ENCODE results near the gene LRP8.

Gene LRP8

DNA sequence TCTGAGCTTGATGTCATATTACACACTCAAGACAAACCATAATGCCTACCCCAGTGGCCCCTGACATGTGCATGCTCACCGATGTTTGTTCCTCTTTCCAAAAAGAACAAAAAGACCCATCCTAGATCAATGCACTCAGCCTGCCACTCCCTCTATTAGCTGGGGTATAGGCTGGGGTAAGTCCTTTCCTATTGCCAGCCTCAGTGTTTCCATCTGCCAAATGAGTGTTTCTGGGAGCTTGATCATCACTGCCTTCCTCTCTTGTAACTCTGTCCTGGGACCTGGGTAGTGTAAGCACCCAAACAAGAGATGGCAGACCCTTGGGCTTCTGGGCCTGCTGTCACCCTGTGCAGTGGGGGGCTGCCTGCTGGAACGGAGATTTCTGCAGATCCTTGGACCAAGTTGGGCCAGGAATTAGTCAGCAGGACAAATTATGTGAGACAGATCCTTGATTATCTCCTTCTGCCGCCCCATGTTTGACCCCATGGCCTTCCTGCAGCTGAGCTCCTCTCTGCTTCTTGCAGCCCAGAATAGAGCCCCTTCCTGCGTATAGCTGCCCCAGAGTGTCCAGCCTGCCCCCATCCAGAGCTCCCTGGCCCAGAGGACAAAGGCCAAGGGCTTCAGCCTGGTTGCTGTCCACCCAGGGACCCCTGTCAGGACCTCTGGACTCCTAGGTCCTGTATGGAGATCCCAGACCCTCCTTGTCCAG is 31.5 kb upstream of the LRP8 start:
- no peak for FAIRE-seq

DNA sequence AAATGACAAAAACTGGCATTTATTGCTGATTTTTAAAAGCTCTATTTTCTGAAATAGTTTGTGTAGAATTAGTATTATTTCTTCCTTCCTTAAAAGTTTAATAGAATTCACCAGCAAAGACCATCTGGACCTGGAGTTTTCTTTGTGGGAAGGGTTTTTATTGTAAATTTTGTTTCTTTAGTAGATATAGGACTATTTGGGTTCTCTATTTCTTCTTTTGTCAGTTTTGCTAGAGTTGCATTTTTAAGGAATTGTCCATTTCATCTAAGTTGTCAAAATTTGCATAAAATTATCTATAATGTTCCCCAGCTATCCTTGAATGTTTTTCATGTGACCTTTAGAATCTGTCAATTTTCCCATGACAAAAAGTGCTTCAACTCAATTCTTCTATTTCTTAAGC is 28.8 kb upstream of the LRP8 start:
- FAIRE-seq, result no peak

DNA sequence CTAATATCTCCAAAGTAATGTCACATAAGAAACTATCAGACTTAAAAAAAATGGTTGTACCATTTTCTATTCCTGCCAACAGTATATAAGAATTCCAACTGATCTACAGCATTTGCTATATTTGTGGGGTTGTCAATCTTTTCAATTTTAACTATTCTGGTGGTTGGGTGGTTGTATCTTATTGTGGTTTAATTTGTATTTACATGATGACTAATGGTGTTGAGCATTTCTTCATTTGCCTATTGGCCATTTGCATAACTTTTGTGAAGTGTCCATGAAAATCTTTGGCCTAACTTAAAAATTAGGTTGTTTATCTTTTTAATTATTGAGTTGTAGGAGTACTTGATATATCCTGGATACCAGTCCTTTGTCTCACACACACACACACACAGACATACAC is 26.2 kb upstream of the LRP8 start:
- no peak for FAIRE-seq

DNA sequence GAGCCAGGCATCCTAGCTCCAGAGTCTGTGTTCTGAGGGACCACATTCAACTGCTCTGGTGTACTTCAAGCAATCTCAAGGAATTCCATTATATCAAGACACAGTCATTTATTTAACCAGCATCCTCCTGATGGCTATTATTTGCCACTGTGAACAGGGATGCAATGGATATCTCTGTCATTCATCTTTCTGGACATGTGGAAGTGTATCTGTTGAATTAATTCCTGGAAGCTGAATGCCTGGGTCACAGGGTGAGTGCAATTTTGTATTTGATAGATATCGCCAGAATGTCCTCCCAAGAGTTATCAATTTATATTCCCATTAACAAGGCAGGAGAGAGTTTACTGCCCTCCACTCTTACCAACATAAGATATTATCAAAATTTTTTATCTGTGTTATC is 24.7 kb upstream of the LRP8 start:
- no peak for FAIRE-seq

DNA sequence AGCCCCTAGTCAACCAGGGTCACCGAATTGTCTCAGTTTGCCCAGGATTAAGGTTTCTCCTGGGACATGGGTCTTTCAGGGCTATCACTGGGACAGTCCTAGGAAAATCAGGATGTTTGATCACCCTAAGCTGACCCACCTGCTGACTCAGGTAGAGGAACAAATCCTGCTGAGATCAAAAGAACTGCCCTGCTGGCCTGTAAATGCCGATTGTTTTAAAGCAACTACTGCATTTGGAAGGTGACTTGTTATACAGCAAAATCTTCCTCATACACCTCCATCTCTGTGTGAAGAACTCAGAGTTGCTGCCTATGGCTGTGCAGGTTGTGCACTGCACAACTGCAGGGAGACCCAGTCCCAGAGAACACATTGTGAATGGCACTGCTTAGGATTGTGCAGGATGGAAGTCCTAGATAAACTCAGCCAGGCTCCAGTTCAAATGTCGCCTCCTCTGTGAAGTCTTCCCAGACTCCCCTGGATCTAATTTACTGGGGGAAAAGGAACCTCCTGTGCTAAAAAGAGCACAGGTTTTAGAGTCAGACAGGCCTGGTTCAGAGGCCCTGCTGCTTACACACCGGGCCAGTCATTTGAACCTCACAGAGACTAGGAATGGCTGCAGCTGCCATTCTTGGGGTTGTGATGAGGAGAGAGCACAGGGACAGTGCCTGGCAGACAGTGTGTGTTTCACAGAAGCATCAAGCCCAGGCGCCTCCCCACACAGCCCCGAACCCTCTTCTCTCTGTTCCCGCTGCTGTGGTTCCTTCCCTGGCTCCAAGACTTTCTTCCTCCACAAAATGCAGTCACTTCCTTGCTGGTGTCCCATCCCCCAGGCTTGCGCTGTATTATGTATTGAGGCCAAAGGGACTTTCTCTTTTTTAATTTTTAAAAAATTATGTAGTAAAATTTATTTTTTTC is 23.2 kb upstream of the LRP8 start:
- no peak for FAIRE-seq

DNA sequence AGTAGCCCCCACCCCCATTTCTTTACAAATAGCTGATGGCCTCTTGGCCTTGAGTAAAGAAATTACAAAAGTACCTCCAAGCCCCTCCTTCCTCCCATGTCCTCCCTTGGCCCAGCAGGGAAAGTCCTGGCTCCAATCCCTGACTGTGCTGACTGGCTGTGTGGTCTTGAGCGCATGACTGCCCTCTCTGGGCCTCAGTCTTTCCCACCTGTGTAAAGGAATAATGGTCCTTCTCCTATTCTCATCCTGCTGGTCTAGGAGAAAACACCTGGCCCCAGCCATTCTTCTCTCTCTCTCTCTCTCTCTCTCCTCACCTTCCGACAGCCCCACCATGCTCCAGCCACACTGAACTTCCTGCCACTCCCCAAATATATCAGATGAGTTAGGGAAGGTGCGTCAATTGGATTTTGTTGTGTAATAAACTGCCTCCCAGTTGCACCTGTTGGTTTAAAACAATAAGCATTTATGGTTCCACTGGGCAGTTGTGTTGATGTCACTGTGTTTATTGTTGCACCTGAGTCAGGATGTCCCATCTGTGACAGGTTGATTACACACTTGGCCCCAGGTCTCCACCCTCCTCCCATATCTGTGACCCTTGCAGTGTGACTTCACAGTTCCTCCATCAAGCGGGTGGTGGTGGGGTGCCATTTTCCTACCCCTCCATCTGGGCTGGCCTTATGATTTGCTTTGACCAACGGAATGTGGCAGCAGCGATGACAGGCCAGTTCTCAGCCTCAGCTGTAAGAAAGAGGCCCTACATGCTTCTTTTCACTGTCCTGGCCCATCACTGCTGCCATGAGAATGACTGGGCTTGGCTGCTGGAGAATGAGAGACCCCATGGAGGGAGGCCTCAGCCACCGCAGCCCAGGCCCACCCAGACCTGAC is 22.3 kb upstream of the LRP8 start:
- no peak for FAIRE-seq

DNA sequence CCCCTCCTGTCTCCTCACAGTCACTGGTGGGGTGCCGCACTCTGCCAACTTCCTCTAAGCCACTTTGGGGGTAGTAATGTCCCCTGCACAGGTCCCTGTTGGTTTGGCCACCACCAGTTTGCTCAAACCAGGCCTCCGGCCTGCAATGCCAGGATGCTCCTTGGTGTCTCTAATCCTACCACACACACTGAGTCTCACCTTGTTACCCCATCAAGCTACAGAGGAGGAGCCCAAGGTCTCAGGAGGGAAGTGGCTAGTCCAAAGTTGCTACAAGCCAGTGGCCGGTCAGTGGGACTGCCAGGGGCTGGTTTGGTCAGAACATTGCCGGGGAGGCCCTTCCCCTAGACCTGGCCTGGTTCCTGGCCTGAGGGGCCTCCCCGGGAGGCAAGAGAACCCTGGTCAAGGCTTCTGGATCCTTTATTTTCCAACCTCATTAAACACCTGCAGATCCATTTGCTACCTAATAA is 21.5 kb upstream of the LRP8 start:
- FAIRE-seq, result no peak

DNA sequence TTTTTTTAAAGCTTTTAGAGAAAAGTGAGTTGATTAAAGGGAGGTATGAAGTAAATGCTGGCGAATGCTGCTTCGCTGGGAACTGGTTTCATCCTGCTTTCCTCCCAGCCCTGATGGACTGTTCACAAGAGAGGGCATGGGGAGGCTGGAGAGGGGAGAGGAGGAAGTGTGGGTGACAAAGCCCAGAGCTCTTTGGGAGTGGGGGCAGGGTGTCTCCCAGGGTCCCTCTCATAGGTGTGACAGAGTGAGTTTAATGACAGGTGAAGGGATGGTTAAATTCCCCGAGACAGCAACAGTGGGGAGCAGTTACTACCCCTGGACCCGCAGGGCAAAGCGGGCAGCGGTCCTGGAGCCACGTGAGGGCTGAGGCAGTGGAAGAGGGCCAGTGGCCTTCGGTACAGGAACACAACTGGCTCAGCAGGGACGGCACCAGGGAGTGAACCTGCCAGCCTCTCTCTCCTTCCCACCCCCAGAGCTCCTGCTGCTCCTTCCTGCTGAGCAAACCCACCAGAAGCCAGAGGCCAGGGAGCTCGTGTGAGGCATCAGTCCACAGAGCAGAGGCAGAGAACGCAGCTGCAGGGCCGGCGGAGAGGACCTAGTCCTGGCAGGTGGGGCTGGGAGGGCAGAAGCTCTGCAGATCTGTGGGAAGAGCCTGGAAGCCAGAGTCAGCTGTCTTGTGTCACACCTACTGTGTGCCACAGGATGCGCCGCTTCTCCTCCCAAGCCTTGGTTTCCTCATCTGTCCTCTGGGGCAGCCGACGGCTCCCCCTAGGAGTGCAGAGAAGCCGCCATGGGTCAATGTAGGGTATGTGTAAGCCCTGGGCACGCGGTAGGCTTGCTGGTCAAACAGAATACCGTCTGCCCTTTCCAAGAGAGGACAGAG is 20.9 kb upstream of the LRP8 start:
- no peak for FAIRE-seq

DNA sequence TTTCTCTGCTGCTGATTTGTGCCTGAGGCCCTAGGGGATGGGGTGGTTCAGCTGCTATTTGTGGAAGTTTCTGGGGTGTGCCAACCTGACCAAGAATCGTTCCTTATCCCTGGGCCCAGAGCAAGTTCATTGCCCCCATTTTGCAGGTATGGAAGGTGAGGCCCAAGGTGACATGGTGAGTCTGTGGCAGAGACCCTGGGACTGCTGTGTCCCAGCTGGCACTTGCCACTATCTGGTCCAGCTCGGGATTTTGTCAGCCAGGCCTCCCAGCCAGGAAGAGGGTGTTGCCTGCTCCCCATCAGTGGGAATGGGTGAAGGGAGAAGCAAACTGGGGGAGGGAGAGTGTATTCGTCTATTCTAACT is 18.9 kb upstream of the LRP8 start:
- no peak for FAIRE-seq

DNA sequence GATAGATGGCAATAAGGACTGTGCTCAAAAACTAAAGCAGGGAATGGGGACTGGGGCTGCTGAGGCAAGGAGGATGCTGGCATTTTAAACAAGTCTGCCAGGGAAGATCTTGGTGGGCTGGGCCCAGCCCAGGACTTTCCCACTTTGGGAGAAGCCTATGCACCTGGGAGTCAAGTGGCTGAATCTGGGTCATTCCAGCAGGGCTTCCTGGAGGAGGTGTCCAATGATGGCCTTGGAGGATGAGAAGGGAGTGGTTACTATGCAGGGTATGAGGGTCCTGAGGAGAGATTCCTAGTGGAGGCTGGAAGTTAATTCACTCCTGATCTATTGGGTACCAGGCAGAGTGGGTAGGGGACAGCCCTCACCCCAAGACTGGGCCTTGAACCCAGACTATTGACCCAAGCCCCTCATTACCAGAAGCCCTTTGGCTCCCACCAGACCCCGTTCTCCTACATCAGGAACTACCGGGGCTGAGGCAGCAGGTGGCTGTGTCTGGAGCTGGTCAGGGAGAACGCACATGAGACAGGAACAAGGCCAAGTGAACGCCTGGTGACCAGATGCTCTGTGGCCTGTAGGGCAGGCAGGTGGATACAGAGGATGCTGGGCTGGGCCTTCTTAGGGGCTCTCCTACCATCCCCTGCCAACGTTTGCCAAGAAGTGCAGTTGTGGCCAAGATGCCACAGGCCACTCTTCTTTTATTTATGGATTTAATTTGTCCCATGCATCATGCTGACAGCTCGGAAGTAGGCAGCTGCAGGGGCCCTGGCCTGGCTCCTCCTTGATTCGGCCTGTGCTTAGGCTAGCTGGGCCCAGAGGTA is 18.3 kb upstream of the LRP8 start:
- no peak for FAIRE-seq

DNA sequence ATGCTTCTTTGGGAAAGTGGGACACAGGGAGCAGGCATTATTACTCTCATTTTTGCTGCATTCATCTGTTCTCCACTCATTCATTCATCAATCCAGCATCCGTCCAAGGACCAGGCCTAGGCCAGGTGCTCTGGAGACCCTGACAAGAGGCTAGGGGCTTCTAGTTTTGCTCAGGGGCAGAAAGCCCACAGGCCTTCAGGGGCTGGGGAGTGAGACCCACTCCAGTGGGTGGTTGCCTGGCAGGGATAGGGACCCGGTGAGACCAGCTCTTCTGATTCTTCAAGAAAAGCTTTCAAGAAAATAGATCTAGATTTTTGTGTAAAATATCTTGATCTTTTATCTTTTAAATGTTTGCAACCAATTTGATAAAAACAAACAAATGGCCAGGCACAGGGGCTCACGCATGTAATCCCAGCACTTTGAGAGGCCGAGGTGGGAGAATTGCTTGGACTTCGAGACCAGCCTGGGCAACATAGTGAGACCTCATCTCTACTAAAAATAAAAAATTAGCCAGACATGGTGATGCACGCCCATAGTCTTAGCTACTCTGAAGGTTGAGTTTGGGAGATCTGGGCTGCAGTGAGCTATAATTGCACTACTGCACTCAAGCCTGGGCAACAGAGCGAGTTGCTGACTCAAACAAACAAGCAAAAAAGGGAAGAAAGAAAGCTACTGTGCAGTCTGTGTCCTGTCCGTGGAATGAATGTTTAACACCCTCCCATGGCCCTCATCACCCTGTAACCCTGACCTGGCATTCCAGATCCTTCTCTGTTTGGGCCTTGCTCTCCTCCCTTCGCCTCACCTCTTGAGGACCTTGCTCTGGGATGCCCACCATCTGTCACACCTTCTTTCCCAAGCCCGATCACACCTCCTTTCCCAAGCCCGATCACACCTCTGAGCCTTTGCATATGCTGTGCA is 17.3 kb upstream of the LRP8 start:
- FAIRE-seq, result no peak

DNA sequence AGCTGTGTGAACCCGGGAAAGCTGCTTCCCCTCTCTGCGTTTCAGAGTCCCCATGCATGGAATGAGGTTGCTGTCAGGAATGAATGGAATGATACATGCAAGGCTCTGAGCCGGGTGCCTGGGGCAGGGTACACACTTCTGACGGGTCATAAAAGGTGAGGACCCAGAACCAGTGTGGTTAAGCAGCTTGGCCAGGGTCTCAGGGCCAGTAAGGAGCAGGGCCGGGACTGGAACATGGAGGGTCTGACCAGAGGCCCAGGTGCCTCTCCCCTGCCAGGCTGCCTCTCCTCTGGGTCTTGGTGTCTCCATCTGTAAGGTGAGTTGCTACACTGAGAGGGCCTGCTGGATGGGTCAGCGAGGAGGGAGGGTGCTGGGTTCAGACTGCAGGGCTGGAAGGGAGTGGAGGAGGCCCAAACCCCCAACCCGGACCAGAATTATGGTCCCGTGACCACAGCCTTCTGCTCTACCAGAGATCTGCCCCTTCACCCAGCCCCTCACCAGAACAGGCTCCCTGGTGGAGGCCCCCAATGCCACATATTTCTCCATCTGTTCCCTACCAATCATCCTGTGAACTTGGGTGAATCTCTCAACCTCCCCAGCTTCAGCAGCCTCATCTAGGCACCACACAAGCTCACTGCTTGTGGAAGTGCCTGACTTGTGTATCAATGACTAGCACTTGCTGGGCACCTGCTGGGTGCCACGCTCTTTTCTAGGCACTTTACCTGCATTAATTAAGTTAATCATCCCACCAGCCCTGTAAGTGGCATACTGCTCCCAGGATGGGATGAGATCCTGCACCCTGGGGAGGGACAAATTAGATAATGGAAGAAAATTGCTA is 16.2 kb upstream of the LRP8 start:
- FAIRE-seq, result no peak

DNA sequence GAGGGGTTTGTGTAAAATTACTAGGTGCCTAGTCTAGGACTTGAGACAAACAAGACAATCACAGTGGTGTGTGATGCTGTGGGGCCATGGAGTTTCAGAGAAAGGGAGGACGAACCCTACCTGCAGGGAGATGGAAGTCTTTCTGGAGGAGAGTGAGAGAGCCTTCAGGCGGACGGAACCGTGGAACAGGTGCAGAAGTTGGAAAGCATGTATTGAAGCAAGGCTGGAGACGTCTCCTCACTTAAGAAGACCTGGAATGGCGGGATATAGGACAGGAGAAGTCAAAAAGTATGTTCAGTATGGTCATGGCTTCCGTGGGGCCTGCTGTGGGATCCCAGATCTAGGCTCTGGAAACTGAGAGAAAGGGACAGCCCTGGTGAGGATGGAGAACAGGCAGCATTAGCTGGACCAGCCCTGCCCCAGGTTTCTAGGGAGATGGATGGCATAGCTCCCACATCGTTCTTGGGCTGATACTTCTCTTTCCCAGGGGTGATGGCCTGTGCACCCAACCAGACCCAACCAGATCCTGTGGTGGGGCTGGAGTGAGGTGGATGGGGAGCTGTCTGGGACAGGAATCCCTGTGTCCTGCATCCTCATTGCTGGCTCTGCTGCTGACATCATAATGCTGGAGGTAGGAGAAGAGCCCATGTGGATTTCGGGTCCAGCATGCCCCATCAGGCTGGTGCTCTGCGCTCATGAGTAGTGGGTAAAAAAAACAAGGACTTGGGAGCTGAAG is 15.0 kb upstream of the LRP8 start:
- no peak for FAIRE-seq

DNA sequence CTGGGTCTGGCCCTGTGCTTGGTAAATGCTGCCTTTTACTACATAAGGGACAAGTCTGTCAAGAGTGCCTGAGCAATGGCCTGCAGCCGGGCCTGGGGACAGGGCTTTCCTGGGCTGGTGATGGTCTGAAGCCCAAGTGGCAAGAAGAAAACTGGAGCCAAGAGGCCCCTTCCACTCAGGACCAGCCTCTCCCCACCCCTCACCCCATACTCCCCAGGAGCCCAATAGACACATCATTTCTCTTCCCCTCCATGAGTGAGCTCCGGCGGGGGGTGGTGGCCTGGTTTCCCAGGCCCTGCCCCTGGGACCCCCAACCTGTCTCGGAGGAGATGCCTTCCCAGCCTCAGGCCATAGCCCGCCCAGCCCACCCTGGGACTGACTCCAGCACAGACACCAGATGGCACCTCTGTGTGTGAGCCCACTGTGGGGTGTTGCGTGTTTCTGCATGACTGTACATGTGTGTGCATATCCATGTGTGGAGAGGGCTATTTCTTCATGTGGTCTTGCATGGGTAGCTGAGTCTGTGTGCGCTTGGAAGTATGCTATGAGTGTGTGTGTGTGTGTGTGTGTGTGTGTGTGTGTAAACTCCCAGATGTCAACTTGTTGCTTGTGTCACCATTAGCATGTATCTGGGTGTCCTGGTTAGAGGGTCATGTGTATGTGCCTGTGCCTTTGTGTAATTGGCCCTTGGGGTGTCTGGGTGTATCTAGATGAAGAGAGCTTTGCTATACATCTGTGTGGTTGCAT is 14.3 kb upstream of the LRP8 start:
- no peak for FAIRE-seq

DNA sequence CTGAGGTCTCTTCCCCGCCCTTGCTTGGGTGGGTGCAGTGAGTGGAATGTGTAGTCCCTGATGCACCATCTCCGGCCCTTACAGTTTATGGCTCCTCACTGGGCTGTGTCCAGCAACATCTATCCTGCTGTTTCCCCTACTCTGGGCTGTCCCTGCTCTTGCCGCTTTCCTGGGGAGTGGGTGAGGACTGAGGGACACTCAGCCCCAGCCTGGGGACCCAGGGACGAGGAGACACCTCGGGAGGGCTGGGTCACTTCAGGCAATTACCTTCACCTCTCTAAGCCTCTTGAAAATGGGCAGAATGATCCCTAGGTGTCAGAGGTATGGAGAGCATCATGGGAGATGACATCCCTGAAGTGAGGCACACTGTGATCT is 13.6 kb upstream of the LRP8 start:
- no peak for FAIRE-seq

DNA sequence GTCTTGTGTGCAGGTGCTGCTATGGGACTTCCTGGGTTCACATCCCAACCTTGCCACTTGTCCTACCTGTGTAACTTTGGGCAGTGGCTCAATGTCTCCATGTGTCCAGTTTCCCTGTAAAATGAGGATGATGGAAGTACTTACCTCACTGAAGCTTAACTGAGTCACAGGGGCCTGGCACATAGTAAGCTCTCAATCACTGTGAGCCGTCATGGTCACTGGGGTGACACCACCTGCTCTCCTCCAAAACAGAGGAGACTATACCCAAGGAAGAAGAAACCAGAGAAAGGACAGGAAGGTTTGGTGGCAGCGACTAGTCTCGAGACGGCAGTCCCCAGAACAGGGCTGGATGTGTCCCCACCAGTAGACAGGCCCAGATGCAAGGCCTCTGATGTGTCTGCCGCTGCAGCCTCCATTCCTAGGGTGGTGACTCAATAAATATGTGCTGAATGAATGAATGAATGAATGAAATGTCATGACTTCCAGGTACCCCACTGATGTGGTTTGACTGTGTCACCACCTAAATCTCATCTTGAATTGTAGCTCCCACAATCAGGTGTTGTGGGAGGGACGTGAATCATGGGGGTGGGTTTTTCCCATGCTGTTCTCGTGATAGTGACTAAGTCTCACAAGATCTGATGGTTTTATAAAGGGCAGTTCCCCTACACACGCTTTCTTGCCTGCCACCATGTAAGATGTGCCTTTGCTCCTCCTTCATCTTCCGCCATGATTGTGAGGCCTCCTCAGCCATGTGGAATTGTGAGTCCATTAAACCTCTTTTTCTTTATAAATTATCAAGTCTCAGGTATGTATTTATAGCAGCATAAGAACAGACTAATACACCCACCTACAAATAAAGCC is 13.0 kb upstream of the LRP8 start:
- FAIRE-seq, result no peak
